NCI-H2029 treated with DMSO at 0.1 percent for 48 hours (cell line): ENCODE measurements around the gene TCF25.
"Not testable (repeated sequence)": the region's sequence is repeated elsewhere in the genome, so short reads cannot be mapped to it uniquely, and the experiment has no call there.

ENCODE experiments used
- DNase-seq: peaks from one replicate; lab custom pipeline; 2025; lab: John Stamatoyannopoulos, UW

The TCF25 gene

DNA sequence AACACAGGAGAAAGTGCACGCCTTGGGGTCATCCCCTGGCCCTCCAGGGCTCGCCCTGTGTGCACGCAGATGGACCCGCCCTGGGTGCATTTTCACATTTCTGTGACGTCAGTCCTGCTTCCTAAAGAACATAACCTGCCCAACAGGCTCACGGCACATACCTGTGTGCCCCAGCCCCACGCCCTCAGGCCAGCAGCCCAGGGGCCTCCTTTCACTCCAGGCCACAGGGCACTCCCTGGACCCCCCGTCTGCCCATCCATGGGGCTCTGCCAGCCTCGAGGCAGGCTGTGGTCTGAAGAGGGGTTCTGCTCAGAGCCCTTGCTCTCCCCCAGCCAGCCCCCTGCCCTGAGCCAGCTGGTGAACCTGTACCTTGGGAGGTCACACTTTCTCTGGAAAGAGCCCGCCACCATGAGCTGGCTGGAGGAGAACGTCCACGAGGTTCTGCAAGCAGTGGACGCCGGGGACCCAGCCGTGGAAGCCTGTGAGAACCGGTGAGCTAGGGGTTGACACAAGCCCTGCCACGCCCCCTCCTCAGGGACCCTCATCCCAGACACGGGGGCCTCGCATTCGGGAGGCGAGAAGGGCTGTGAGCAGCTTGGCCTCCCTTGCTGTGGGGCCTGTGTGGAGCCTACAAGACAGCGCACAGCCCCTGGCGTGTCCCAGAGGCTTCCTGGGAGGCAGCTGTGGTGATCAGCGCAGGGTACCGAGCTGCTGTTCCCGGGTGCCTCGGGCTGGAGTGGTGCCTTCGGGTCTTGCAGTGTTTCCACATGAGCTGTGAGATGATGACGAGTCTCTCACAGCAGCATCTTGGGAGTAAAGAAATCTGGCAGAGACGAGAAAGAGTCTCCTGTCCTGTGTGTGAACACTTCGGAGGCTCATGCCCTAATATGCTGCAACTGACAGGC, 31.5 kb downstream of the TCF25 start:
- no peak for DNase-seq

DNA sequence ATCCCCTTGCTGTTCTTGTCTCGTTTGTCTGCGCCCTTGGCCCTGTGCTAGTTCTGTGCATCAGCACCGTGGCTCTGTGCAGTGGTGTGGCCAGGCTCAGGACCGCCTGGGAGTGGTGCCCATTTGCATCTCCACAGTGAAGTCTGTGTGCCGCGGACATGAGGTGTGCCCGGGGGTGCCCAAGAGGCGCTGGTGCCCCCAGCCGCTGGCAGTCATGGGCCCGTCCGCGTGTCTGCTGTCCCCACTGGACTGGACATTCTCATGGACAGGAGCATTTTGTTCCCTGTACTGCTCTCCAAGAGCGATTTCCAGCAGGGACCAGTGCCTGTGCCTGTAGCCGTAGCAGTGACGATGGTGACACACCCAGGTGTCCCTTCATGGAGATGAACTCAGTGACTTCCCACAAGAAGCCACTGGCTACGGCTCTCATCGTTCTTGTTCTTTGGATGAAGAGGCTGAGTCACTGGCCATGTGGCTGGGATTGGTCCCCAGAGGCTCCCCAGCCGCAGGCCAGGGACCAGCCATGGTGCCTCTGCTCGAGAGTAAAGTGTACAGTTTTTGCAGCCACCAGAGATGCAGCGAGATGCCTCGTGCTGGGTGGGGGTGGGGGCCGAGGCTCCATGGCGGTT, 32.2 kb downstream of the TCF25 start:
- no peak for DNase-seq

DNA sequence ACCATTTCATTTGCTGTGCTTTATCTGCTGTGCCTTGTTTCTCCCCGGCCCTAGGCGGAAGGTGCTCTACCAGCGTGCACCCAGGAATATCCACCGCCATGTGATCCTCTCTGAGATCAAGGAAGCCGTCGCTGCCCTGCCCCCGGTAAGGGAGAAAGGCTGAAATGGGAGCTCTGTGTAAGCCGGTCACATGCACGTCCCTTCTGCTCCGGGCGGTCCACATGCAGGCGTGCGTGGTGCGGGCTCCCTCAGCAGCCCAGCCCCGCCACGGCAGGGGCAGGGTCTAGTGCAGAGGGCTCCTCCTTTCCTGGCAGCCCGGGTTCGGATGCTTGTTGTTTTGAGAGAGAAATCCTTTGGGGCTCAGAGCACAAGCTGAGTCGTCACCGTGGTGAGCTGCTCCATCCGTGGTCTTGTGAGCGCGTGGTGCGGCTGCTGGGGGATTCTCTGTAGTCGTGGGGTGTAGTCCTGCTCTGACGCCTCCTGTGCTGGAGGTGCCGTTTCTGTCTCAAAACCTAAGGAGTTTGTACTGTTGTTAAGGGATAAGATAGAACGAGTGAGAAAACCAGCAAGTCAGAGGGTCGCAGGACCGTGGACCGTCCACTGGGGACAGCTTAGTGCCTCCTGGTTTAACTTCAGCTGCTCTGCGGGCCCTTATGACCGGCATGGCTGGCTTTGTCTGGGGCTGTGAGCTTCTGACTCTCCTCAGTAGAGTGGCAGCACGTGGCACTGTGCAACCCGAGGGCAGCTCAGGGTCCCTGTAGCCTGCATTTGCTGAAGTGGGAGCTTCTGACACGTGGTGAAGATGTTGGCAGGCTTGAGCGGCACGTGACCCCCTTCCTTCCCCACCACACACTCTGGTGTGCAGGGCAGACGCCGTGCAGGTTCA, 33.0 kb downstream of the TCF25 start:
- DNase-seq, result no peak

DNA sequence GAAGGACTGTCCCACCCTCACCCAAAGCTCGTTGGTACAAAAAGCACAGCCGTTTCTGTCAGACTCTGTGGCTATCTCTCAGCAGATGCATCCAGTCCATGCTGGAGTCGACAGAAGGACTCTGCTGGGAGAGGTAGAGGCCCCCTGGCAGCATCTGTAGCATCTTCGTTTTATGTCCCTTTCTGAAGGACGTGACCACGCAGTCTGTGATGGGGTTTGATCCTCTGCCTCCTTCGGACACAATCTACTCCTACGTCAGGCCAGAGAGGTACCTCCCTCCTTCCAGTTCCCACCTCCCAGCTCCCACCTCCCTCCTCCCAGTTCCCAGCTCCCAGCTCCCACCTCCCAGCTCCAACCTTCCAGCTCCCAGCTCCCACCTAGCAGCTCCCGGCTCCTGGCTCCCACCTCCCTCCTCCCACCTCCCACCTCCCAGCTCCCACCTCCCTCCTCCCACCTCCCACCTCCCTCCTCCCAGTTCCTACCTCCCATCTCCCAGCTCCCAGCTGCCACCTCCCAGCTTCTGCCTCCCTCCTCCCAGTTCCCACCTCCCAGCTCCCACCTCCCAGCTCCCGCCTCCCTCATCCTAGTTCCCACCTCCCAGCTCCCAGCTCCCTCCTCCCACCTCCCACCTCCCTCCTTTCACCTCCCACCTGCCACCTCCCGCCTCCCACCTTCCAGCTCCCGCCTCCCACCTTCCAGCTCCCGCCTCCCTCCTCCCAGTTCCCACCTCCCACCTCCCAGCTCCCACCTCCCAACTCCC, 33.8 kb downstream of the TCF25 start:
- no peak for DNase-seq

DNA sequence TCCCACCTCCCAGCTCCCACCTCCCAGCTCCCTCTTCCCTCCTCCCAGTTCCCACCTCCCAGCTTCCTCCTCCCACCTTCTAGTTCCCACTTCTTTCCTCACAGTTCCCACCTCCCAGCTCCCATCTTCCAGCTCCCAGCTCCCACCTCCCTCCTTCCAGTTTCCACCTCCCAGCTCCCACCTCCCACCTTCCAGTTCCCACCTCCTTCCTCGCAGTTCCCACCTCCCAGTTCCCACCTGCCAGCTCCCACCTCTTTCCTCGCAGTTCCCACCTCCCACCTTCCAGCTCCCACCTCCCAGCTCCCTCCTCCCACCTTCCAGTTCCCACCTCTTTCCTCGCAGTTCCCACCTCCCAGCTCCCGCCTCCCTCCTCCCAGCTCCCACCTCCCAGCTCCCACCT, 34.8 kb downstream of the TCF25 start:
- DNase-seq, result no peak

DNA sequence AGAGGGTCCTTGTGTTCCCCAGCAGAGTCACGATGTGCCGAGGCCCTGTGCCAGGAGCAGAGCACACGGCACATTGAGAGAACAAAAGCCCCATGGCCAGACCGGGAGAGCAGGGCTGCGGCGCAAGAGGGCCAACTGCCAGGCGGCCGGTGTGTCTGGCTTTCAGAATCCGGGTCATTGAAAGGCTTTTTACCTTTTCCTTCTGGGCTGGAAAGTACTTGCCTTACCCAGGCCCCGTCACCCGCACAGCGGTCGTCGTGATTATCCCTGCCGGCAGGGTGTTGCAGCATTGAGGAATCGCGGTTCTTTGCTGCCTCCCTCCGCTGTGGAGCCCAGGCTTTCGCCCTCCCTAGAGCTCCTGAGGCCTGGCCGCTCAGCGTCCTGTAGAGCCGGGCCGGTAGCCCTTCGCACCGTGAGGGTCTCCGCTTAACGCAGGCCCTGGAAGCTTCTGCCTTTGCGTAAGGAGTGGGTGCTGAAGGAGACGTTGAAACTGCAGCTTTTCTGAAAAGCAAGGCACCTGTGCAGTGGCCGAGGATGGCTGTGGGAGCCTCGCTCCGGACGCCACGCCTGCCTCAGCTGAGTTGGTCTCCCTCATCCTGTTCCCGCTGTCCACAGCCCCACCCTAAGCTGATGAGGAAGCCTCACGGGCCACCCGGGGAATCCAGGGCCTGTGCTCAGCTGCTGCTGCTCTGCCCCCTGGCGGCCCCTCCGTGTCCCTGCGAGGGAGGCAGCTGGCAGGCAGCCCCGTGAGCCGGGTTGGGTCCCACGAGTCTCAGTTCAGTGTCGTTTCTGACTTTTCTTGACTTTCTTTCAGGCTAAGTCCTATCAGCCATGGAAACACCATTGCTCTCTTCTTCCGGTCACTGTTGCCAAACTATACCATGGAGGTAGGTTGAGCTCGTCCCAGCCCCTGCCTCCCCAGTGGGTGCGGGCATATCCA, 36.7 kb downstream of the TCF25 start:
- no peak for DNase-seq

DNA sequence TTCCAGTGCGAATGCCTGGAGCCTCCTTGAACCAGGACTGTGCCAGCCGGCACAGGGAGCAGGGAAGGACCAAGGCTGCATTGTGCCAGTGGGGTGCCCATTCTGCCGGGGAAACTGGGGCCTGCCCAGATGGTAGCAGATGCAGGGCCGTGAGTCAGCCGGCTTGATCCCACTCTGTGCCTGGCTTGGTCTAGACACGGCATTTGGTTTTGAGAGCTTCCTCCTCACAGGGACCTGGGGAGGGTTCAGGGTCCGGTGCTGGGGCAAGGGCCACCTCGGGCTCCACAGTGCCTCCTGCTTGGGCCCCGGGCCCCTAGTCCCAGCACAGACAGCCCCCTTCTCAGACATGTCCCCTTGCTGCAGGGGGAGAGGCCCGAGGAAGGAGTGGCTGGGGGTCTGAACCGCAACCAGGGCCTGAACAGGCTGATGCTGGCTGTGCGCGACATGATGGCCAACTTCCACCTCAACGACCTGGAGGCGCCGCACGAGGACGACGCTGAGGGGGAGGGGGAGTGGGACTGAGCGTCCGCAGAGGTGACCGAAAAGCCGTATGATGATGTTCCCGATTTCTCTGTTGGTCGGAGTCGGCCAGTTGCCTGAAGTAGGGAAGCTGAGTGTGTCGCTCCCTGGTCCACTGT, 37.4 kb downstream of the TCF25 start:
- no peak for DNase-seq

DNA sequence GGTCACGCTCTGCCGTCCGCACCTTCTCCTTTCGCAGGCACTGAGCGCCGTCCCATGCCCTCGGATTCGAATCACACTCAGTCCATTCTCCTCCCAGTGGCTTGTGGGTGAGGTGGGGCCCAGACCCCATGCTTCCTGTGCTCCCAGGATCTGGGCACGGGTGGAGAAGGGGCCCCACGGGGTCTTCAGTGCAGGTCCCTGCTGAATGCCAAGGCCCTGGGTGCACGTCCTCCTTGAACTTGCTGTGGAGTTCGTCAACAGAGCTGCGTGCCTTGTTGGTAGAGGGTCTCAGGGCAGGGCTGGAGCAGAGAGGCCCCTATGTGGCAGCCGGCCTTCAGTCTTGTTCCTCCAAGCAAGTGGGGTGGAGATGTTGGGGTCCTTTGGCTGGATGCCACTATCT, 38.0 kb downstream of the TCF25 start:
- DNase-seq, result no peak

DNA sequence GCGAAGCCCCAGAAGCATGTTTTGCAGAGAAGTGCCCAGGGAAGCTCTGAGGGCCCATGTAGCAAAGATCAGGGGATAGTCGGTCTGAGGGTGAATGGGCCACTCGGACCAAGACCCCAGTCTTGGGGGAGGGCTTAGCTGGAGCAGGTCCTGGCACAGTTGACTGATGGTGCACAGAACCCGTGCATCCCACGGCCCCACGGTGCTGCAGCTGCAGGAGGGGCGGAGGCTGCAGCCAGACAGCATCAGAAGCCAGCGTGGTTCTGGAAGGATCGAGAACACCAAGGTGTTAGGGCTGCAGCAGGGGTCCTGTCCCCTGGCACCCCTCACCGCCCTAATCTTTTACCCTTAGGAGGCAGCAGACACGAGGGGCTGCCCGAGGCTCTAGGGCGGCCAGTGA, 38.8 kb downstream of the TCF25 start:
- no peak for DNase-seq

DNA sequence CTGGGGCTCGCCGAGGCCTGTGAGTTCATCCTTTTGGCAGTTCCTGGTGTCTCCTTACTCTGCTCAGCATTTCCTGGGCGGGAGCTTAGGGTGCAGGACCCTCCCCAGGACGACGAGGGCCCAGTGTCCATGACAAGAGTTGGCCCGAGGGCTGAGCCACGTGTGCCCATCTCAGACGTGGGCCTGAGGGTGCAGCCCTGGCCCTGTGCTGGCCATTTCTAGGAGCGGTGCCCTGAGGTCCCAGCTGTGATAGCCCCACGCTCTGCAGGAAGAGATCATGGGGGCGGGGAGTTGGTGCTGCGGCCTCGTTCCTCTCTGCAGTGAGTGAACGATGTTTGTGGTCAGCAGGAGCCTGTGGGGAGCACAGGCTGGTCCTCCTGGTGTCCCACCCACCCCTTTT, 39.2 kb downstream of the TCF25 start:
- no peak for DNase-seq

DNA sequence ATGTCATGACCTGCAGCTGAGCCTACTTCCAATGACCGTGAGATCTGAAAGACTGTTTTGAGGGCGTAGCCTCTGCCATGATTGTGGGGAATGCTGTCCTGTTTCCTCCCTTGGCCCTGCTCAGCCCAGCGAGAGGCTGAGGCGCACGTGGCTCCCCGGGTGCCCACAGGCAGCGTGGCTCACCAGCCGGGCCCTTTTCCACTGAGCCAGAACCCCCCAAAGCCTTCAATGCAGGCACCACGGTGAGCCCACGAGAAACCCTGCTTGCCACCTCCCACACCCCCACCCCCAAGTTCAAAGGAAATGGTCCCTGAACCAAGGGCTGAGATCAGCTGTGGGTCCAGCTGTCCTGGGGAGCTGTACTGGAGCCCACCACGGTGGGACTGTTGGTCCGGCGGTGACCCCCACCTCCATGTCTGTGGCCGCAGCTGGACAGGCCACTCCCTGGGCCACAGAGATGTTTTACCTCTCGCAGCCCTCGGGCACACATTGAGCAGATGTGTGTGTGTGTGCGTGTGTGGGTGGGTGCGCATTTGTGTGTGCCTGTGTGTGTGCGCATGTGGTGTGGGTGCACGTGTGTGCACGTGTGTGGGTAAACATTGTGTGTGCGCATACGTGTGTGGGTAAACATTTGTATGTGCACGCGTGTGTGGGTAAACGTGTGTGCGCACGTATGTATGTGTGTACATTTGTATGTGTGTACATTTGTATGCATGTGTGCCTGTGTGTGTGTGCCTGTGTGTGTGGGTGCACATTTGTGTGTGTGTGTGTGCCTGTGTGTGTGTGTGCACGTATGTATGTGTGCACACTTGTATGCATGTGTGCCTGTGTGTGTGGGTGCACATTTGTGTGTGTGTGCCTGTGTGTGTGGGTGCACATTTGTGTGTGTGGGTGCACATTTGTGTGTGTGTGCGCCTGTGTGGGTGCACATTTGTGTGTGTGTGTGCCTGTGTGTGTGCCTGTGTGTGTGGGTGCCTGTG, 40.3 kb downstream of the TCF25 start:
- DNase-seq, result no peak

DNA sequence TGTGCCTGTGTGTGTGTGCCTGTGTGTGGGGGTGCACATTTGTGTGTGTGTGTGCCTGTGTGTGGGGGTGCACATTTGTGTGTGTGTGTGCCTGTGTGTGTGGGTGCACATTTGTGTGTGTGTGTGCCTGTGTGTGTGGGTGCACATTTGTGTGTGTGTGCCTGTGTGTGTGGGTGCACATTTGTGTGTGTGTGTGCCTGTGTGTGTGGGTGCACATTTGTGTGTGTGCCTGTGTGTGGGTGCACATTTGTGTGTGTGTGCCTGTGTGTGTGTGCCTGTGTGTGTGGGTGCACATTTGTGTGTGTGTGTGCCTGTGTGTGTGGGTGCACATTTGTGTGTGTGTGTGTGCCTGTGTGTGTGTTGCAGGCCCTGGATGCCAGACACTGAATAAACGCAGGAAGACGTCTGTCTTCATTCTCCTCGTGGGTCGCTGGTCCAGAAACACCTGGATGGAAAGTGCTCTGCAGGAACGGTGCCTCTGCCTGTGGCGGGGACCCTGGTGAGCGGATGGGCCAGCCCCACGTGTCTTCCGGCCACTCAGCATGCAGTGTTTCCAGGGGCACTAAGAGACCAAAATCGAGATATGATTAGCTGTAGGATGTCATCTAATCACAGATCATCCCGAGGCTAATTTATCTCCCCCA, 41.4 kb downstream of the TCF25 start:
- DNase-seq, result not testable (repeated sequence)

DNA sequence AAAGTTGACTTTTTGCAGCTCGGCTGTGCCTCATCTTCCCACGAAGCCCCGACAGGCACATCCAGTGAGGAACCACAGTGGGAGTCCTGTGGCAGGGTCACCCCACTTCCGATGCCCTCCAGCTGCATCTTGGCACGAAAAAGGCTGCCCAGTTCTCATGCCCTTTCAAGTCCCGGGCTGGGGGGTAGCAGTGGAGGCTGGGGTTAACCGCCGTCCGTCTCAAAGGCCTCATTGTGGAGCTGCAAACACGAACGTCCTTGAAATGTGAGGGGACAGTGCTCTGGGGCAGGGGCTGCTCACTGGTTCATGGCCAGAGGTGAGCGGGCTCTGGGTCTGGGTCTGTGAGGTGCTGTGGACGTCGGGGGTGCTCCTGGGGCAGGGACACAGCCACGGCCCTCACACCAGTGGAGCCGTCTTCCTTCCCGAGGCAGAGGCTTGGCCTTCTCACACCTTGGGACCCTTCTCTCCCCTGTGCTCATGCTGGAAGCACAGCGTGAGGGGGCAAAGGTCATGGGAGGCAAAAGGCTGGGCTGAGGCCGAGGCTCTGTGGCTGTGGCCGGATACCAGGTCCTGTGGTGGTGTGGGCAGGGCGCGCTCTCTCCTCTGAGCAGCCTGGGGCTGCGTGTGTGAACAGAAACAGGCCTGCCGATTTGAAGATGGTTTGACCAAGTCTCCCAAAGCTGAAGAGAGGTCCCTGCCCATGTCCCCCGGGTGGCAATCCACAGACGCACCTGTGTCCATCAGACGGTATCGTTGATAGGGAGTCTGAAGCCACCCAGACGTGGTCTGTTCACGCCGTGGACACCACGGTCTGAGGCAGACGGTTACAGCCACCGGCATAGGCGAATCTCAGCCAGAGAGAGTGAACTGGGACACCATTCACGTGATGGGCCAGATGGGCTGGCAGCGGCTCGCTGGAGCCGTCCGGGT, 42.2 kb downstream of the TCF25 start:
- DNase-seq, result no peak

DNA sequence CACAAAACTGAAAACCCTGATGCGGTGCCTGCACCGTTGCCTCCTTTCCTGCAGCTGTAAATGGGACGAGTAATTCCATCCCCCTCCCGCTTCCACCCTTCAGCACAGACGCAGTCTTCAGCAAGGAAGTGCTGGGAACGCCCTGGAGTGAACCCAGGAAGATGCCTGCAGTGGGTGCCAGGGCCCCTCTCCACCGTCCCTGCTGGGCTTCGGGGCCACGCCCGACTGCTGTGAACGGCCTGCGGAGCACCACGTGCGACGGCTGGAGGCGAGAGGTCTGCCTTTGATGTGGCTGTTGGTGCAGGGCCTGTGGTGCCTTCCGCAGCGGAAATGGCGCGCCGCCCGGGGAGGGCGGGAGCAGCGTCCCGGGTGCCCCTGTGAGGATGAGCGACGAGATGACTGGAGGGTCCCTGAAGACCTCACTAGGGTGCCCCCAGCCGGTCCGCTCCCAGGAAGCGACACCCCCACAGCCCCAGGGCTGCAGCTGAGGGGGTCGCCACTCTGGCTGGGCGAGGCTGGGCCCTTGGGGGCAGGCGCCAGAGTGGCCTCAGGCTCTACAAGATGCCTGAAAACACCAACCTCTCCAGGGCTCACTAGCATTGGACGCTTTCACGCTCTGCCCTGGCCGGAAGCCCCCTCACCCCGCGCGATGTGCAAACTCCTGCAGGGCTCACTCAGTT, 44.5 kb downstream of the TCF25 start:
- peak; percentile 11 for DNase-seq

DNA sequence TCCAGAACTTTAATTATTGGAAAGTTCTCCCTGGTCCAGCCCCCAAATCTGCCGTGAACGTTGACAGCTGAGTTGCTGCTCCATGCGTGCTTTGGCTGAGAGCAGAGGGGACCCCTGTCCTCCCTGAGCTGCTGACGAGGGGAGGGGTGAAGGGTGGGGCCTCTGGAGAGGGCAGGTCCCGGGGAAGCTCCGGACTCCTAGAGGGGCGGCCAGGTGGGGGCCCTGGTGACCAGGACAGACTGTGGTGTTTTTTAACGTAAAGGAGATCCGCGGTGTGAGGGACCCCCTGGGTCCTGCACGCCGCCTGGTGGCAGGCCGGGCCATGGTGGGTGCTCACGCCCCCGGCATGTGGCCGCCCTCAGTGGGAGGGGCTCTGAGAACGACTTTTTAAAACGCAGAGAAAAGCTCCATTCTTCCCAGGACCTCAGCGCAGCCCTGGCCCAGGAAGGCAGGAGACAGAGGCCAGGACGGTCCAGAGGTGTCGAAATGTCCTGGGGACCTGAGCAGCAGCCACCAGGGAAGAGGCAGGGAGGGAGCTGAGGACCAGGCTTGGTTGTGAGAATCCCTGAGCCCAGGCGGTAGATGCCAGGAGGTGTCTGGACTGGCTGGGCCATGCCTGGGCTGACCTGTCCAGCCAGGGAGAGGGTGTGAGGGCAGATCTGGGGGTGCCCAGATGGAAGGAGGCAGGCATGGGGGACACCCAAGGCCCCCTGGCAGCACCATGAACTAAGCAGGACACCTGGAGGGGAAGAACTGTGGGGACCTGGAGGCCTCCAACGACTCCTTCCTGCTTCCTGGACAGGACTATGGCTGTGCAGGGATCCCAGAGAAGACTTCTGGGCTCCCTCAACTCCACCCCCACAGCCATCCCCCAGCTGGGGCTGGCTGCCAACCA, 45.3 kb downstream of the TCF25 start, which contains the start of gene MC1R:
Gene MC1R (plus strand): TSS at position 410 of the 895 bp plus-strand sequence. CDS start 397 bp downstream, at position 807.
- DNase-seq, result no peak
